Subcutaneous adipose tissue (tissue), 4 donors: Measurements from ENCODE around the gene SLC8A1. TPM values are rescaled to one million over a fixed set of nuclear protein-coding genes. Genes with fewer than 3 reads are reported as not detected.

ENCODE experiments used
- CTCF ChIP-seq: fragments of 450-650 bp; IDR thresholded peaks from one replicate; pipeline ENCODE4 v1.5.1; 2016; ENCODE audit warnings: low read depth, mild to moderate bottlenecking, control low read depth, antibody characterized with exemption, moderate library complexity
- total RNA-seq, 4 donors: library from RNA; depleted of rRNA; stranded (reverse); fragments of >200 nt; gene quantifications; one replicate each; pipeline ENCODE4 v1.1.0, GENCODE V29; 2016

SLC8A1 gene
- total RNA-seq, 4 donors from 2014 or later, result 7.5 to 32.5 (median 12.9) TPM

GRCh38 chr2:40474306-40474705 lies 22.4 kb upstream of the SLC8A1 start:
- TF ChIP-seq CTCF, result no peak

GRCh38 chr2:40471866-40472265 lies 20.0 kb upstream of the SLC8A1 start:
- no peak for TF ChIP-seq CTCF

- no peak for TF ChIP-seq CTCF
Observed at GRCh38 chr2:40470822-40471813, 19.2 kb upstream of the SLC8A1 start.

- TF ChIP-seq CTCF, result no peak
Observed at GRCh38 chr2:40466935-40467572, 15.2 kb upstream of the SLC8A1 start.

- TF ChIP-seq CTCF, result no peak
Observed at GRCh38 chr2:40466332-40466906, 14.5 kb upstream of the SLC8A1 start.

- no peak for TF ChIP-seq CTCF
Observed at GRCh38 chr2:40463112-40463511, 11.2 kb upstream of the SLC8A1 start.

- TF ChIP-seq CTCF, result no peak
Observed at GRCh38 chr2:40458271-40458794, 6.4 kb upstream of the SLC8A1 start.
